ENCODE results near the gene TTLL9. TPM values are rescaled to one million over a fixed set of nuclear protein-coding genes. Genes with fewer than 3 reads are reported as not detected.
A peak's percentile ranks its signal among the peaks of the same experiment; 100 is the strongest.

TTLL9 gene
- total and polyA plus RNA-seq, 12 donors, result 0.13 to 0.88 (median 0.23) TPM; not detected in 5

GRCh38 chr20:31951530-31952453, 81.4 kb downstream of the TTLL9 start, which contains the start of gene PDRG1:
PDRG1 (minus strand) TSS chr20:31952046; CDS start chr20:31951961, 85 bp downstream.
- WGBS, 4 donors, result 0 to 1% (median 0%) methylated on average over 17 to 63 of the region's 63 CpGs
- peaks cover 8 to 10% of the 10 kb centered on the region in 2 donors for H3K4me1 ChIP-seq (replicated peaks in 1 of 2)
- peak within 1 kb of the TSS; percentile 72 to 96 (median 75) for H3K4me3 ChIP-seq
- intact Hi-C loops (cut with DNase I), result loop anchor here (5.0 kb wide), 1 partner anchor 99 kb away; no protein-coding TSS in a partner anchor
- DNase-seq, result peak; percentile 93 to 98 (median 96)
- H3K9me3 ChIP-seq (replicated peaks in 1 of 3), result no peaks in the 10 kb centered on the region
- H3K27me3 ChIP-seq, result no peaks in the 10 kb centered on the region
- TF ChIP-seq POLR2A (IDR thresholded peaks at IDR 0.05) (peak in 1 of 2 donors; percentile 65), CTCF (IDR thresholded peaks at IDR 0.05) (peak; percentile 84 to 94 (median 90))
- H3K27ac ChIP-seq, result peak within 1 kb of the TSS in 3 of 5 donors; percentile 59 to 84 (median 64)
- H3K36me3 ChIP-seq (replicated peaks in 1 of 2), result peaks cover 0 to 24% of the 10 kb centered on the region in 2 donors

- no peak for DNase-seq
- Histone ChIP-seq H3K4me1 (replicated peaks in 1 of 2) (peaks cover 8 to 10% of the 10 kb centered on the region in 2 donors), H3K27ac (no peak overlapping the region), H3K27me3 (no peaks in the 10 kb centered on the region), H3K36me3 (replicated peaks in 1 of 2) (peaks cover 0 to 6% of the 10 kb centered on the region in 2 donors), H3K9me3 (replicated peaks in 1 of 3) (no peaks in the 10 kb centered on the region), H3K4me3 (no peak overlapping the region)
- intact Hi-C loops (cut with DNase I), result loop anchor here (5.0 kb wide), 1 partner anchor 101 kb away; no protein-coding TSS in a partner anchor
- no peak for TF ChIP-seq POLR2A (IDR thresholded peaks at IDR 0.05)
- no peak for TF ChIP-seq CTCF (IDR thresholded peaks at IDR 0.05)
- 69 to 79% (median 73%) methylated on average over 5 to 6 of the region's 6 CpGs for WGBS, 4 donors
Measured at GRCh38 chr20:31953556-31954148, 83.2 kb downstream of the TTLL9 start.

GRCh38 chr20:31954500-31954899, 84.1 kb downstream of the TTLL9 start:
- TF ChIP-seq POLR2A (IDR thresholded peaks at IDR 0.05), result no peak
- TF ChIP-seq CTCF (IDR thresholded peaks at IDR 0.05), result no peak
- H3K36me3 ChIP-seq (replicated peaks in 1 of 2), result no peaks in the 10 kb centered on the region
- H3K9me3 ChIP-seq (replicated peaks in 1 of 3), result no peaks in the 10 kb centered on the region
- peaks cover 8 to 10% of the 10 kb centered on the region in 2 donors for H3K4me1 ChIP-seq (replicated peaks in 1 of 2)
- H3K27ac ChIP-seq, result no peak overlapping the region
- 51 to 79% (median 60%) methylated on average over 1 of the region's 1 CpG for WGBS, 4 donors
- no peaks in the 10 kb centered on the region for H3K27me3 ChIP-seq
- intact Hi-C loops (cut with DNase I), result loop anchor here (5.0 kb wide), 1 partner anchor 102 kb away; no protein-coding TSS in a partner anchor
- no peak for DNase-seq
- H3K4me3 ChIP-seq, result no peak overlapping the region

All from adrenal gland (tissue), 12 donors.